ENCODE results near the gene CEP112.

Gene CEP112

GRCh38 chr17:65930140-65930730 lies 261.7 kb downstream of the CEP112 start:
- peak; percentile 14 for DNase-seq (ENCODE audit: low spot score)

GRCh38 chr17:65926599-65926998 lies 265.3 kb downstream of the CEP112 start:
- DNase-seq (ENCODE audit: low spot score) = no peak

- DNase-seq (ENCODE audit: low spot score) = no peak
Observed at GRCh38 chr17:65925606-65926307, 266.2 kb downstream of the CEP112 start.

- DNase-seq (ENCODE audit: low spot score) = no peak
Observed at GRCh38 chr17:65920996-65921395, 270.9 kb downstream of the CEP112 start.

- no peak for DNase-seq (ENCODE audit: low spot score)
Observed at GRCh38 chr17:65918916-65919315, 273.0 kb downstream of the CEP112 start.

- DNase-seq (ENCODE audit: low spot score) = no peak
Observed at GRCh38 chr17:65918500-65918899, 273.4 kb downstream of the CEP112 start.

- no peak for DNase-seq (ENCODE audit: low spot score)
Observed at GRCh38 chr17:65917560-65917959, 274.4 kb downstream of the CEP112 start.

GRCh38 chr17:65916425-65916824 lies 275.5 kb downstream of the CEP112 start:
- no peak for DNase-seq (ENCODE audit: low spot score)

- DNase-seq (ENCODE audit: low spot score) = no peak
Observed at GRCh38 chr17:65914784-65915342, 277.1 kb downstream of the CEP112 start.

GRCh38 chr17:65913326-65913850 lies 278.5 kb downstream of the CEP112 start:
- no peak for DNase-seq (ENCODE audit: low spot score)

GRCh38 chr17:65910836-65911235 lies 281.1 kb downstream of the CEP112 start:
- no peak for DNase-seq (ENCODE audit: low spot score)

GRCh38 chr17:65902831-65903522 lies 289.0 kb downstream of the CEP112 start:
- DNase-seq (ENCODE audit: low spot score) = no peak

- no peak for DNase-seq (ENCODE audit: low spot score)
Observed at GRCh38 chr17:65902155-65902554, 289.8 kb downstream of the CEP112 start.

GRCh38 chr17:65901394-65901793 lies 290.5 kb downstream of the CEP112 start:
- no peak for DNase-seq (ENCODE audit: low spot score)

GRCh38 chr17:65900216-65900615 lies 291.7 kb downstream of the CEP112 start:
- DNase-seq (ENCODE audit: low spot score) = no peak

GRCh38 chr17:65898651-65899050 lies 293.3 kb downstream of the CEP112 start:
- DNase-seq (ENCODE audit: low spot score) = no peak

- DNase-seq (ENCODE audit: low spot score) = no peak
Observed at GRCh38 chr17:65896889-65897288, 295.0 kb downstream of the CEP112 start.

- DNase-seq (ENCODE audit: low spot score) = no peak
Observed at GRCh38 chr17:65895969-65896368, 296.0 kb downstream of the CEP112 start.

GRCh38 chr17:65893692-65894279 lies 298.1 kb downstream of the CEP112 start:
- no peak for DNase-seq (ENCODE audit: low spot score)

- no peak for DNase-seq (ENCODE audit: low spot score)
Observed at GRCh38 chr17:65892912-65893377, 299.0 kb downstream of the CEP112 start.

GRCh38 chr17:65891231-65891735 lies 300.6 kb downstream of the CEP112 start:
- DNase-seq (ENCODE audit: low spot score) = no peak

GRCh38 chr17:65888649-65889048 lies 303.3 kb downstream of the CEP112 start:
- DNase-seq (ENCODE audit: low spot score) = peak; percentile 47

Measured in AG20443 (cell line).